HG03025 (cell line): ENCODE data around the gene BLTP1.

ENCODE experiments used
- ATAC-seq: cut with Tn5 transposase; IDR thresholded peaks from one replicate; pipeline ENCODE4 v1.9.1; 2021; ENCODE audit warnings: mild to moderate bottlenecking, moderate library complexity; ENCODE audit not compliant: unreplicated experiment, low FRiP score

The BLTP1 gene

DNA sequence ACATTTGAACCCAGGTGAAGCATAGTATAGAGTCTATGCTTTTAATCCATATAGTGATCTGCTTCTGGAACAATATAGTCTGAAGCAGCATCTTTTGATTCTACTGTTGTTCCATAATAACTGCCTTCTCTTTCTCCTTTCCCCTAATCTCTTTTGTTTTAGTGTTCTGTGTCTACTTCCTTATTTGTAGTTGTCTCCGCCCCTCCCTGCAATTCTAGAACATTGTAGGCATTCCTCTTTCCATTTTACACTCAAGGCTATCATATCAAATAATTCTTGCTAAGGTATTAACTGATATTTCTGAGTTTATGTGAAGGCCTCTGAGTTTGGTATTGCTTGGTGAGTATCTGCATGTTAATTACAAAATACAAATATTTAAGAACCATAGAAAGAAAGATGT lies 11.6 kb downstream of the BLTP1 start:
- no peak for ATAC-seq

DNA sequence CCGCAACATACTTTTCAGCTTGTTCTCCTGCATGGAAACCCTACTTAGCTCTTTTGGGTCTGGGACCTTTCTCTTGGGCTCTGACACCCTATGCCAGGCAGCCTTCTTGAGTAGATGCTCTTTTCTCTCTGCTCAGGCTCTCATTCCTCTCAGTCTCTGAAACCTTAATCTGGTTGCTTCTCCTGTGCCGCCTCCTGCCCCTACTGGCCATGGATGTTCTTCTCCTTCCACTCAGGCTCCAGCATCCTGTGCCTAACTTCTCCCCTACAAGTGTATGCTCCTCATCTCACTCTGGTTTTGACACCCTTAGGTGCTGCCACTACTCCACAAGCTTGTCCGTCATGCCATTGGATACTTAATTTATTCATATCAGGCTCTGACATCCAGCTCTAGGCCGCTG lies 15.2 kb downstream of the BLTP1 start:
- ATAC-seq, result no peak

DNA sequence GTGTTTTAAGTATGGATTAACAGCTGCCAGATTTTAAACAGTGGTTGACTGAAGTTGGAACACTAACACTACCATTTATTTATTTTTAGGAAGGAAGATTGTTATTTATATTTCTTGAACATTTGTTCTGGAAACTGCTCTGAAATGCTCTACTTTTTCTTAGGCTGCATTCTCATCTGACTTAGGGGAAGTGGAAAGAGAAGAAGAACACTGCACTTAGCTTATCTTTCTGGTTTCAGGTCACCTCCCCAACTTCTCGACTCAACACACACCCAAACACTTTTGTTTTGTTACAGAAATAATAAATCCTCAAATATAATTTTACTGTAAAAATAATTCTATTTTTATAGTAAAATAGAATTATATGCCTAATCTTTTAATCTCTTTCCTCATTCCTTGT lies 18.6 kb downstream of the BLTP1 start:
- no peak for ATAC-seq

DNA sequence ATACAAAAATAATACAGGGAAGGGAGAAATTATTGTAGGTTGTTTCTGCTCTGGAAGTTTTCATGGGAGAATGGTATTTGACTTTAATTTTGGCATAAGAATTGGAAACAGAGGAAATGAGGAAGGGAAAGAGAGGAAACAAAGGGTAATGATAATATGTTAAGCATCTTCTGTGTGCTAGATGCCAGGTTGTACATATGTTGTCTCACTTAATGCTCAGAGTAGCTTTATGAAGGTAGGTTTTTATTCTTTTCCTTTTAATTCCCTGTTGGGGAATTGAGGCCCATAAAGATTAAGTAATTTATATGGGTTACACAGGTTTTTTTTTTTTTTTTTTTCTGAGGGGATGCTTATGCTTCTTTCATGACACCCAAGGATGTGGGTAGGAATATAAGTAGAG lies 19.2 kb downstream of the BLTP1 start:
- no peak for ATAC-seq

DNA sequence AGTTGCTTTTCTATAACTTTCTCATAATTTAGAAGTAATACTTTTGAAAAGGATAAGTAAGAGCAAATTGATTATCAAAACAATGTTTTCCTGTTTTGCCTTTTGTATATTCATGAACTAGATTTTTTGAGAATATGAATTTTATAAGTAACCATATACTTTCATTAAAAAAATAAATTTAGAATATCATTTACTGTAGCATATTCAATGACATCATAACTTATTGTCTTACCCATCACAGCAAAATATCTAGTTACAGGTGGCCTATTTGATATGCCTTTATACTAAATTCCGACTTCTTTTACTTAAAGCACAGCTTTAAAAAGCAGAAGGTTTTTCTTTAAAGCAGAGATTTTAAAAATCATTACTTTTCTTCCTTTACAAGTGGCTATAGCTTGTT lies 20.1 kb downstream of the BLTP1 start:
- no peak for ATAC-seq

DNA sequence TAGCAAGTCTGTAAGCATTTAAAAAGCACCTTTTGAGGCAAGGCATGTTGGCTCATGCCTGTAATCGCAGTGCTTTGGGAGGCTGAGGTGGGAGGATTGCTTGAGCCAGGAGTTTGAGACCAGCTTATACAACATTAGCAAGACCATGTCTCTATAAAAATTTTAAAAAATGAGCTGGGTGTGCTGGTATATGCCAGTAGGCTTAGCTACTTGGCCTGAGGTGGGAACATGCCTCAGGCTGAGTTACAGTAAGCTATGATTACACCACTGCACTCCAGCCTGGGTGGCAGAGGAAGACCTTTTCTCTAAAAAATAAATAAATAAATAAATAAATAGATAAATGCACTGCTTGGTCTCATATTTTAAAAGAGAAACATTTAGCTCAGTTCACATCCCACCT lies 26.8 kb downstream of the BLTP1 start:
- ATAC-seq, result no peak

DNA sequence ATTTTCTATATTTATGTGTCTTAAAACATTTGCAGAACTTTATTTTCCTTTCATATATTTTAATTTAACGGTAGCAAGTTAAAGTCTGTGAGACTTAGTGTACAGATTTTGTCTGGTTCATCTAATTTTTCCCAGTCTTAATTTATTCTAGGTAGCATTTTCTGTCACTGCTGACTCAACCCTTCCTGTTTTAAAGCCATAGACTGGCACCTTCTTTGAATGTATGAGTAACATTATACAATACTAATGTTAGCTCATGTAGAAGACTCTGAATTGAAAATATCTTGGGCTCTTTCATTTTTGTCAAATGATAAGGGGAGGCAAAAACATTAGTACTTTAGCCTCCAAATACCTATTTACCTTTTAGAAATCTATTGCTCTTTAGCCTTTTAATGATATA lies 43.6 kb downstream of the BLTP1 start:
- ATAC-seq, result no peak
